K562 (cell line): ENCODE results near the gene STYXL1. TPM values are rescaled to one million over a fixed set of nuclear protein-coding genes. Genes with fewer than 3 reads are reported as not detected.

Source experiments
- ARID3A ChIP-seq: IDR thresholded peaks from 2 replicates; pipeline ENCODE4 v1.6.1; 2012; ENCODE audit warnings: low read depth, low read length, improper control_type of control experiment, borderline replicate concordance
- CLOCK ChIP-seq: fragments of 250-450 bp; sonication (Bioruptor Pico); IDR thresholded peaks from 2 replicates; pipeline ENCODE4 v1.4.0; 2020; ENCODE audit warnings: mild to moderate bottlenecking, moderate library complexity, borderline replicate concordance
- ERF ChIP-seq: fragments of 450-650 bp; formaldehyde crosslinking; IDR thresholded peaks from 2 replicates; pipeline ENCODE4 v1.4.0; 2020; ENCODE audit warnings: mild to moderate bottlenecking, mixed read lengths
- FOXJ3 ChIP-seq: sonication (generic); formaldehyde crosslinking; IDR thresholded peaks from 2 replicates; pipeline ENCODE4 v1.4.0; 2020; ENCODE audit warnings: mild to moderate bottlenecking, missing genetic modification reagents
- FOXM1 ChIP-seq, 2 experiments: fragments of 450-650 bp in 1 of 2; sonication (generic) in 1 of 2; formaldehyde crosslinking in 1 of 2; IDR thresholded peaks; 2 replicates each; pipeline versions ENCODE4 v1.6.1 to v1.9.0; 2017 to 2022; ENCODE audit warnings: low read depth in 2 of 2, mild to moderate bottlenecking in 2 of 2, missing genetic modification reagents in 1 of 2, moderate library complexity in 1 of 2
- GABPA ChIP-seq: fragments of 200-800 bp; sonication (Bioruptor generic); conservative IDR thresholded peaks from 2 replicates; pipeline ENCODE4 v1.6.1; 2016; ENCODE audit warnings: low read depth, missing genetic modification characterization, missing compliant biosample characterization
- GATA2 ChIP-seq: sonication (generic); formaldehyde crosslinking; IDR thresholded peaks from 2 replicates; pipeline ENCODE4 v1.4.0; 2020; ENCODE audit warnings: mild to moderate bottlenecking, missing genetic modification reagents
- GATAD2B ChIP-seq: fragments of 450-650 bp; IDR thresholded peaks from 2 replicates; pipeline ENCODE4 v1.6.1; 2017; ENCODE audit warnings: mild to moderate bottlenecking, borderline replicate concordance
- HNRNPL ChIP-seq: fragments of 200-400 bp; formaldehyde crosslinking; IDR thresholded peaks from 2 replicates; pipeline ENCODE4 v1.6.1; 2017; ENCODE audit warnings: low read depth, mild to moderate bottlenecking, low read length
- PCBP1 ChIP-seq: fragments of 200-400 bp; formaldehyde crosslinking; IDR thresholded peaks from 2 replicates; pipeline ENCODE4 v1.6.1; 2018; ENCODE audit warnings: mild to moderate bottlenecking, low read depth, low read length; ENCODE audit not compliant: poor library complexity, severe bottlenecking
- PURB ChIP-seq: sonication (generic); formaldehyde crosslinking; IDR thresholded peaks from 2 replicates; pipeline ENCODE4 v1.9.0; 2021; ENCODE audit warnings: low read depth, mild to moderate bottlenecking, missing genetic modification reagents
- UBTF ChIP-seq, 2 experiments: IDR thresholded peaks; 2 replicates each; pipeline ENCODE4 v1.6.1; 2012; ENCODE audit warnings: improper control_type of control experiment in 2 of 2, low read depth in 2 of 2, low read length in 2 of 2, borderline replicate concordance in 1 of 2
- ZBTB17 ChIP-seq: fragments of 450-650 bp; formaldehyde crosslinking; IDR thresholded peaks from 2 replicates; pipeline ENCODE4 v1.4.0; 2020; ENCODE audit warnings: mild to moderate bottlenecking
- ZBTB33 ChIP-seq: sonication (generic); formaldehyde crosslinking; IDR thresholded peaks from 2 replicates; pipeline ENCODE4 v1.8.1; 2023; ENCODE audit warnings: mild to moderate bottlenecking, missing genetic modification reagents
- ZBTB43 ChIP-seq: sonication (generic); formaldehyde crosslinking; IDR thresholded peaks from 2 replicates; pipeline ENCODE4 v1.8.0; 2023; ENCODE audit warnings: mild to moderate bottlenecking, missing genetic modification reagents
- ZNF311 ChIP-seq: fragments of 250-450 bp; sonication (Bioruptor Pico); IDR thresholded peaks from 2 replicates; pipeline ENCODE4 v1.4.0; 2020; ENCODE audit warnings: mild to moderate bottlenecking, moderate library complexity
- polyA plus RNA-seq, 8 experiments: library from polyadenylated mRNA; depleted of rRNA in 4 of 8; stranded (reverse) in 5 of 8; unstranded in 3 of 8; fragments of >200 nt; fragmentation: Nextera tagmentation in 2 of 8; fragmentation: Illumina TruSeq in 1 of 8; extraction: Ambion mirVana in 2 of 8; extraction: Trizol in 1 of 8; gene quantifications; 2 replicates each; pipeline versions ENCODE4 v1.2.1 to v1.2.3, GENCODE V29; 2011 to 2014; ENCODE audit warnings: inconsistent platforms in 1 of 8, missing spikeins in 1 of 8
- total RNA-seq, 7 experiments: library from RNA; depleted of rRNA in 6 of 7; stranded (reverse); fragments of >200 nt in 6 of 7; fragmentation: Illumina TruSeq in 2 of 7; extraction: Trizol in 2 of 7; gene quantifications; 2 replicates each; pipeline versions ENCODE4 v1.2.1 to v1.2.3, GENCODE V29; 2011 to 2021; ENCODE audit warnings: low replicate concordance in 1 of 7

Gene STYXL1
- total and polyA plus RNA-seq, 9 of the 15 experiments (the other 6 are each of a cell fraction or from before 2014, with no cell fraction given) = 36.5 to 97.2 (median 49.9) TPM

GRCh38 chr7:75985518-75986146, 62.2 kb downstream of the STYXL1 start (continued):
- TF ChIP-seq ARID3A (no peak), UBTF (IDR thresholded peaks at IDR 0.05; ENCODE audit: borderline replicate concordance in 1 of 2, low read depth in 2 of 2, low read length in 2 of 2) (no peak), GATA2 (CRISPR knock-in tag) (0 out of 2 replicates have a peak, but pooled peaks have one; percentile 14), ZNF311 (CRISPR knock-in tag) (no peak), FOXJ3 (no peak), HNRNPL (peak; percentile 72; the same call in 1 of the 2 replicates), PCBP1 (peak; percentile 16), ZBTB43 (CRISPR knock-in tag) (no peak), ZBTB33 (peak; percentile 40; the same call in 1 of the 2 replicates), CLOCK (no peak), FOXM1 (IDR thresholded peaks at IDR 0.05; ENCODE audit: low read depth) (no peak), FOXM1 (CRISPR knock-in tag; IDR thresholded peaks at IDR 0.05; ENCODE audit: low read depth) (no peak), ZBTB17 (CRISPR knock-in tag) (no peak), GABPA (no peak), GATAD2B (no peak), PURB (CRISPR knock-in tag) (no peak), ERF (CRISPR knock-in tag) (no peak)
